ENCODE results near the gene SACM1L.

GRCh38 chr3:45712434-45713110, 23.4 kb downstream of the SACM1L start:
- TF ChIP-seq E2F4 (CRISPR knock-in tag; IDR thresholded peaks at IDR 0.05; ENCODE audit: borderline replicate concordance, low read depth) (no peak), ZNF281 (CRISPR knock-in tag; IDR thresholded peaks at IDR 0.05) (no peak), MAX (CRISPR knock-in tag; IDR thresholded peaks at IDR 0.05) (no peak), ZNF317 (CRISPR knock-in tag; IDR thresholded peaks at IDR 0.05; ENCODE audit: borderline replicate concordance, low read depth) (no peak), ATF2 (CRISPR knock-in tag; IDR thresholded peaks at IDR 0.05; ENCODE audit: borderline replicate concordance, low read depth) (no peak), CTCF (IDR thresholded peaks at IDR 0.05) (no peak), MLX (CRISPR knock-in tag; IDR thresholded peaks at IDR 0.05) (no peak), E2F5 (CRISPR knock-in tag; IDR thresholded peaks at IDR 0.05) (no peak), ZBTB21 (CRISPR knock-in tag; IDR thresholded peaks at IDR 0.05; ENCODE audit: borderline replicate concordance) (no peak), ZNF138 (CRISPR knock-in tag; conservative IDR thresholded peaks at IDR 0.05) (no peak), PREB (CRISPR knock-in tag; IDR thresholded peaks at IDR 0.05; ENCODE audit: borderline replicate concordance) (no peak)
